IPS-18a (cell line): ENCODE data around the gene DPP6.
"Not testable (repeated sequence)": the region's sequence is repeated elsewhere in the genome, so short reads cannot be mapped to it uniquely, and the experiment has no call there.

Source experiments
- H3K27ac ChIP-seq: one replicate; pipeline ENCODE4 v1.5.1; 2013; ENCODE audit warnings: low read length
- H3K27me3 ChIP-seq: one replicate; pipeline ENCODE4 v1.6.1; 2013; ENCODE audit warnings: mild to moderate bottlenecking, low read length; ENCODE audit not compliant: control insufficient read depth, insufficient read depth
- H3K36me3 ChIP-seq: one replicate; pipeline ENCODE4 v1.6.1; 2013; ENCODE audit warnings: low read depth, low read length; ENCODE audit not compliant: control insufficient read depth
- H3K4me1 ChIP-seq: one replicate; pipeline ENCODE4 v1.6.1; 2013; ENCODE audit warnings: low read depth, low read length; ENCODE audit not compliant: control insufficient read depth
- H3K4me3 ChIP-seq: one replicate; pipeline ENCODE4 v1.5.1; 2013; ENCODE audit warnings: low read length
- H3K9ac ChIP-seq: one replicate; pipeline ENCODE4 v1.6.1; 2013; ENCODE audit warnings: mild to moderate bottlenecking, low read length, moderate library complexity
- H3K9me3 ChIP-seq: one replicate; pipeline ENCODE4 v1.6.1; 2013; ENCODE audit warnings: low read depth, low read length; ENCODE audit not compliant: control insufficient read depth

The DPP6 gene

GRCh38 chr7:154052530-154053252, 493 bp downstream of the DPP6 start:
- not testable (repeated sequence) for H3K27ac ChIP-seq, H3K9ac ChIP-seq, H3K9me3 ChIP-seq, H3K4me1 ChIP-seq, H3K36me3 ChIP-seq
- peak overlapping the region; percentile 42 for H3K4me3 ChIP-seq
- H3K27me3 ChIP-seq, result peaks cover 10% of the 10 kb centered on the region

- not testable (repeated sequence) for H3K9ac ChIP-seq, H3K9me3 ChIP-seq, H3K36me3 ChIP-seq, H3K4me3 ChIP-seq, H3K27ac ChIP-seq, H3K4me1 ChIP-seq
- H3K27me3 ChIP-seq, result peaks cover 10% of the 10 kb centered on the region
Measured at GRCh38 chr7:154053466-154054312, 1.5 kb downstream of the DPP6 start.

GRCh38 chr7:154054664-154055063, 2.5 kb downstream of the DPP6 start:
- not testable (repeated sequence) for H3K36me3 ChIP-seq, H3K9ac ChIP-seq, H3K27ac ChIP-seq, H3K9me3 ChIP-seq, H3K4me1 ChIP-seq, H3K4me3 ChIP-seq
- peaks cover 10% of the 10 kb centered on the region for H3K27me3 ChIP-seq

GRCh38 chr7:154055491-154056106, 3.4 kb downstream of the DPP6 start:
- not testable (repeated sequence) for H3K36me3 ChIP-seq, H3K27ac ChIP-seq, H3K9ac ChIP-seq, H3K4me1 ChIP-seq, H3K9me3 ChIP-seq, H3K4me3 ChIP-seq
- H3K27me3 ChIP-seq, result peaks cover 10% of the 10 kb centered on the region

DNA sequence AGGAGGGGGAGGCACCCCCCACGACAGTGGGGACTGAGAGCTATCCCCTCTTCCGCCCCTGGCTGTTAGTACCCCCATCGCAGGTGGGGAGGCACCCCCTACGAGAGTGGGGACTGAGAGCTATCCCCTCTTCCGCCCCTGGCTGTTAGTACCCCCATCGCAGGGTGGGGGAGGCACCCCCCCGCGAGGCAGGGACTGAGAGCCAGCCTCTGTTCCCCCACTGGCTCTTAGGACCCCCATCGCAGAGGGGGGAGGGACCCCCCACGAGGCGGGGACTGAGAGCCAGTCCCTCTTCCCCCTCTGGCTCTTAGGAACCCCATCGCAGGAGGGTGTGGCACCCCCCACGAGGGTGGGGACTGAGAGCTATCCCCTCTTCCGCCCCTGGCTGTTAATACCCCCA, 6.6 kb downstream of the DPP6 start:
- not testable (repeated sequence) for H3K9ac ChIP-seq, H3K4me3 ChIP-seq, H3K4me1 ChIP-seq, H3K27ac ChIP-seq, H3K36me3 ChIP-seq, H3K9me3 ChIP-seq, H3K27me3 ChIP-seq

DNA sequence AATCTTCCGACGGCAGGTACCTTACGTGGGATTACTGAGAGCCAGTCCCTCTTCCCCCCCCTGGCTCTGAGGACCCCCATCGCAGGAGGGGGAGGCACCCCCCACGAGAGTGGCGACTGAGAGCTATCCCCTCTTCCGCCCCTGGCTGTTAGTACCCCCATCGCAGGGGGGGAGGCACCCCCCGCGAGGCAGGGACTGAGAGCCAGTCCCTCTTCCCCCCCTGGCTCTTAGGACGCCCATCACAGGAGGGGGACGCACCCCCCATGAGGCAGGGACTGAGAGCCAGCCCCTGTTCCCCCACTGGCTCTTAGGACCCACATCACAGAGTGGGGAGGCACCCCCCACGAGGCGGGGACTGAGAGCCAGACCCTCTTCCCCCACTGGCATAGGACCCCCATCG, 8.4 kb downstream of the DPP6 start:
- not testable (repeated sequence) for H3K27ac ChIP-seq, H3K36me3 ChIP-seq, H3K4me1 ChIP-seq, H3K4me3 ChIP-seq, H3K27me3 ChIP-seq, H3K9me3 ChIP-seq, H3K9ac ChIP-seq

- not testable (repeated sequence) for H3K36me3 ChIP-seq, H3K27ac ChIP-seq, H3K4me3 ChIP-seq, H3K4me1 ChIP-seq, H3K9ac ChIP-seq, H3K9me3 ChIP-seq, H3K27me3 ChIP-seq
Measured at GRCh38 chr7:154071833-154072232, 19.6 kb downstream of the DPP6 start.

DNA sequence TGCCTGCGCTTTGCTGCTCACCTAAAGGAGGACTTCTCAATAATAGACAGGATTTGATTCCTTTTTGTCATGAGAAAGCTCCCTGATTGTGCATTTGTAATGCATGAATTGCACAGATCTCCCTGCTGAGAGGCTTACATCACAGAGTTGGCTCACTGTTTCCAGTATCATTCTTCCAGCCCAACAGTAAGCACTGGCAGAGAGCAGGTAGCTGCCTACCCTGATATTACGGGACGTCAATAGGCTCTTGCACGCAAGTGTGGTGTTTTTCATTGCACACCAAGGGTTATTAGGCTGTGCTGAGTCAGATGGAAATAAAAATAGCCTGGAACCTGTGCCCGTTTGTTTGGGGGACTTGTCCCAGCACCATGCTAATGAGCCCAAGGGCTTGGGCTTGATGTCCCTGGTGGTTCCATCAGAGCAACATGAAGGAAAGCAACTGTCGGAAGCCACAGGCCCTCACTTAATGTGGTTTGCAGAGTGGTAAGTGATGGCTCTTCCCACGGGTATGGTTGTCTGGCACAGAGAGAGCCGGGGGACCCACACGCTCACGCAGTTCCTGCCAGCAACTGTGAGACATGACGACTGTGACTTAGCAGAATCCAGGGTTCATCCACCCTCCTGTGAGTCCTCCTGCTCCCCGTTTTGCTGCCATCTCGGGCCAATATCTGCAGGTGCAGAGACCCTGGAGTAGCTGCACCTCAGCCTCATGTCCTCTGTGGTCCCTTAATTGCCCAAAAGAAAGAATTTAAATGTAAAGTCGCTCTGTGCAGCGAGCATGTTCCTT, 20.4 kb downstream of the DPP6 start:
- H3K27me3 ChIP-seq, H3K9me3 ChIP-seq, H3K4me1 ChIP-seq, H3K9ac ChIP-seq, H3K27ac ChIP-seq, H3K36me3 ChIP-seq, H3K4me3 ChIP-seq: not testable (repeated sequence)

- H3K36me3 ChIP-seq, H3K9ac ChIP-seq, H3K4me3 ChIP-seq, H3K4me1 ChIP-seq, H3K27ac ChIP-seq, H3K9me3 ChIP-seq, H3K27me3 ChIP-seq: not testable (repeated sequence)
Measured at GRCh38 chr7:154078523-154078922, 26.3 kb downstream of the DPP6 start.

DNA sequence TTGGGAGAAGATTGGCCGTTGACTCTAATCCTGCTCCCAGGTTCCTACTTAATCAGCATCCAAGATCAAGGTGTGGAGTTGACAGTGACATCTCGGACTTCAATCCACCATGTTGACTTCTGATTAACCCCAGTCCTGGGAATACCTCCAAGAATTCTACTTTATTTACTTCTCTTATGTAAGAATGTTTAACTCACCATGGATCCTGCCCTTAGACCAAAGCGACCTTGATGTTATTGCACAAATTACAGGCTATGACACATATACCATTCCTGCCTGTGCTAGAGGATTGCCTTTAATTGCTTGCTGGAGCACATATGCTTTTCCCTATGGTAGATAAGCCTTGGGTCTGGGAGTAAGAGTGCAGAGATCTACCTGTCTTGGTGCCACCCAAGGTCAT, 28.1 kb downstream of the DPP6 start:
- H3K4me1 ChIP-seq, H3K27ac ChIP-seq, H3K27me3 ChIP-seq, H3K9me3 ChIP-seq, H3K9ac ChIP-seq, H3K4me3 ChIP-seq, H3K36me3 ChIP-seq: not testable (repeated sequence)

DNA sequence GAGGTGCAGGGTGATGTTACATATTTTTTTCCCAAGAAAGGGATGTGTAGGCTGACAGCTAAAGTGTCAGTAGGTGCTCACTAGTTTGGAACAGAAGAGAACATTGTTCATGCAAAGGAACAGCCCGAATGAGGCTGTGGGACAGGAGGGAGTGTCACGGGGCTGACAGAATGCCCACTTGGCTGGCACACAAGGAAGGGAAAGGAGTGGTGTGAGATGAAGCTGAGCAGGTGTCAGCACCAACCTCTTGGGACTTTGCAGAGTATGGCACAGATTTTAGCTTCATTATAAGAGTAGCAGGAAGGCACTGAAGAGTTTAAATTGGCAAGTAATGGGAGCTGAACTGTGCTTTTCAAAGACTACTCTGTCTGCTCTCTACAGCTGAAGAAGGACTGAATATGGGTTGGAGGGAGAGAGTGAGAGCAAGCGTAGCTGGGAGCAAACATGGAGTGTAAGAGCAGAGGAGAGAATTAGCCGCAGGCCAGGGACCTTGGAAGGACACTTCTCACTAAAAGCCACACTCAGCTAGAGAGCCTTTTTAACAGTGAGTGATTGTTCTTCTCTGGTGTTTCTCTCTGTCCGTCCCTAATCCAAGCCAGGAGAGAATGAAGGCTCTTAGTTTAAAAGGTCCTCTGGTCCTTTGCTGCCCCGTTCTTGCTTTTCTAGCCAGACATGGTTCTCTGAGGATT, 35.0 kb downstream of the DPP6 start:
- not testable (repeated sequence) for H3K4me3 ChIP-seq, H3K9me3 ChIP-seq, H3K36me3 ChIP-seq, H3K27me3 ChIP-seq, H3K27ac ChIP-seq, H3K4me1 ChIP-seq, H3K9ac ChIP-seq
